NCI-H2171 treated with DMSO at 0.1 percent for 48 hours (cell line): Measurements from ENCODE around the gene TDRD15.
"Not testable (repeated sequence)": the region's sequence is repeated elsewhere in the genome, so short reads cannot be mapped to it uniquely, and the experiment has no call there.

Source experiments
- DNase-seq: peaks from one replicate; lab custom pipeline; 2025; lab: John Stamatoyannopoulos, UW

TDRD15 gene

DNA sequence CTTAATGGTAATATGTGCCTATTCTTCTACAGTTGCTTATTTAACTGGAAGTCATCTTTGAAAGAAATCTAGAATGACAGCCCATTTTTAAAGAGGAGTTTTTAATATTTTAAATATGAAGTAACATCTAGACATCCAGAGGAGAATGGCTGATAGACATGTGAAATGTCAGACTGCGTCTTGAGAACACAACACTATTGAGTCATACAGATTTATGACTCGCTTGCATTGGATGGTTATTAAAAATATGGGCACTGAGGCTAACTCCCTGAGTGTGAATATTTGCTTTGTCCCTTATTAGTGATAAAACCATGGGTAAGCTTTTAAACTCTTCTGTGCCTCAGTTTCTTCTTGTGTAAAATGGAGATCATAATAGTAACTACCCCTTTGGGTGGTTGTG, 22.9 kb downstream of the TDRD15 start:
- no peak for DNase-seq

GRCh38 chr2:21148718-21149117, 24.9 kb downstream of the TDRD15 start:
- DNase-seq: no peak

DNA sequence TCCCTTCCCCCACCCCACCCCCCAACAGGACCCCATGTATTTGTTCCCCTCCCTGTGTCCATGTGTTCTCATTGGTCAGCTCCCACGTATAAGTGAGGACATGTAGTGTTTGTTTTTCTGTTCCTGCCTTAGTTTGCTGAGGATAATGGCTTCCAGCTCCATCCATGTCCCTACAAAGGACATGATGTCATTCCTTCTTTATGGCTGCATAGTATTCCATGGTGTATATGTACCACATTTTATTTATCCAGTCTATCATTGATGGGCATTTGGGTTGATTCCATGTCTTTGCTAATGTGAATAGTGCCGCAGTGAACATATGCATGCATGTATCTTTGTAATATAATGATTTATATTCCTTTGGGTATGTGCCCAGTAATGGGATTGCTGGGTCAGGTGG, 27.5 kb downstream of the TDRD15 start:
- not testable (repeated sequence) for DNase-seq

DNA sequence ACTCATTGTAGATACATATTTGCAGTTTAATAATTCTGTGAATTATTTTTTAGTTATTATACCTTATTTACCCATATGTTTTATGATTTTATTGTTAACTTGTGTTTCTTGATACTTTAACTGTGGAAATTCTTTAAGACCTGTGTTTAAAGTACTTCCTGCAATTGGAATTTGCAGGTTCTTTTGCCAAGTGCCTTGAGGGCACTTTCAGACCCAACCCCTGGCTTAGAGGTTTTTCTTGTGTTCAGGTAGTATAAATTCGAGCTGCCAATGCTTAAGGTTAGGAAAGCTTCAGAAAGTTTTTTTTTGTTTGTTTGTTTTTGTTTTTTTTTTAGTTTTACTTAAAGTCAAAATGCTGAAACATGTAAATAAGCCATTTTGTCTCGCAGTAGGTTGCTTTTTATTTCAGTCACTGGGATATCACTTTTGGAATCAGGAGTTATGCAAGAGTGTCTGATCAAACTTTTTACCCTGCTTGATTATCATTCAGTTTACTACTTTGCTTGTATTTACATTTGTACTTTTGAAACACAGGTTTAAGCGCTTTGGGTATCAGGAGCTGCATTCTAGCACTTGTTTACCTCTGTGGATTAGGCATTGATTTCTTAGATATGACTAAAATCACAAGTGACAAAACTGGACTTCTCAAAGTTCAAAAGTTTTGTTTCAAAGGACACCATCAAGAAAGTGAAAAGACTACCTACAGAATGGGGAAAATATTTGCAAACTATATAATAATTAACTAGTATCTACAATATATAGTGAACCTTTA, 31.8 kb downstream of the TDRD15 start:
- no peak for DNase-seq

DNA sequence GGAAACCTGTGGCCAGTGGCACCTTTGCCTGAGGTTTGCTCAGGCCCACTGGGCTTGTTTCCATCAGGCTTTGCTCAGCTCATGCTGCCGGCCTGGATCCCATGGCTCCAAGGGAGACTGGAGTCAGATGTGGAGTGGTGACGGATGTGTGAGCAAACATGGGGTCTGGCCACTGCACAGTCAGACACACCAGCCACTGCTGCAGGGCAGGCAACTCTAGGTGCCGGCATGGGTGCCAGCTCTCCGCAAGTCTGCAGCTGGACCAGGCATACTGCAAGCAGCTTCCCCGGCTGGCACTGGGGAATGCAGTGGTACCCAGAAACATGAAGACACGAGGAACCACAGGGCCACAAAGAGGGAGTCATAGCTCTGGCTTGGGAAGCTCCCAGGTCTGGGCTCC, 37.4 kb downstream of the TDRD15 start:
- no peak for DNase-seq

- DNase-seq: no peak
Measured at GRCh38 chr2:21161832-21162614, 38.3 kb downstream of the TDRD15 start.

DNA sequence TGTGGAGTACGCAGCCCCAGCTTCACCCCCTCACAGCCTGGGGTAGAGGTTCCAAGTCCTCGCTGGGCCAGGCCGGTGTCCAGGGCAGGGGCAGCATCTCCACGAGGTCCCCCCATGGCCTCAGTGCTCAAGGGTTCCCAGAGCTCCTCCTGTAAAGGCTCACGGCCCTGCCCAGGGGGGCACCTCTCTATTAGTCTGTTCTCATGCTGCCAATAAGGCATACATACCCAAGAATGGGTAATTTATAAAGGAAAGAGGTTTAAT, 38.8 kb downstream of the TDRD15 start:
- DNase-seq: no peak

GRCh38 chr2:21163213-21163612, 39.4 kb downstream of the TDRD15 start:
- no peak for DNase-seq

DNA sequence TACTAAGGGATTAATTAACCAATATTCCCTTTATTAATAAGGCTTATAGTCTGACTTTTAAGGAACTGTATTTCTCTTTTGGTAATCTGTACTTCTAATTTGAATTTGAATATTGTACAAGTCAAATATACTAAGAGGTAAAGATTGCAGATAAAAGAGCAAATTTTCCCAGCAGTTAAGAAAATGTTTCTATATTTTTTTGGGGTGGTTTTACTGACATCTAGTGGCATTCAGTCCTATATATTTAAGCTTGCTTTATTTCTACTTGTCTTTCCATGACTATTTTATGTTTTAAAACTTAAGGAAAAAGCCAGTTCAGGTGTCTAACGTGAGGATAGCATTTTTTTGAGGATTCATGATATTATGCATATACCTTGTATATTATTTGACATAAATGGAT, 41.6 kb downstream of the TDRD15 start:
- peak; percentile 15 for DNase-seq

- DNase-seq: peak; percentile 59
Measured at GRCh38 chr2:21175895-21176646, 52.3 kb downstream of the TDRD15 start.

GRCh38 chr2:21181957-21182356, 58.2 kb downstream of the TDRD15 start:
- no peak for DNase-seq

DNA sequence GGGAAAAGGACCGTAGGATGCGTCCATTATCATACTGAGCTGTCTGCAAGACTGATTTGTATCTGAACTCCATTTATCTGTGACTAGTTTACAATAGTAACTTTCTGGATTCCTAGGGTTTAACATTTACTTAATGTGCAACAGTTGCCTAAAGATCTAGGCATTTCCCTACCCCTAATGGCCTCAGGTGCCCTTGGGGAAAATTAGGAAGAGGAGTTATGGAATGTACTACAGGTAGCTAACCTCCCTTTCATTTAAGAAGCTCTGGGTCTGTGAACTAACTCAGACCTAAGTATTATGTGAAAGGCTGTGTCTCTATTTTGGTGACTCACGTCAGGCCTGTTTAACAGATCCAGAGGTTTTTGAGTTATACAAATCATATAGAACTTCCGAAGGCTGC, 59.5 kb downstream of the TDRD15 start:
- no peak for DNase-seq

DNA sequence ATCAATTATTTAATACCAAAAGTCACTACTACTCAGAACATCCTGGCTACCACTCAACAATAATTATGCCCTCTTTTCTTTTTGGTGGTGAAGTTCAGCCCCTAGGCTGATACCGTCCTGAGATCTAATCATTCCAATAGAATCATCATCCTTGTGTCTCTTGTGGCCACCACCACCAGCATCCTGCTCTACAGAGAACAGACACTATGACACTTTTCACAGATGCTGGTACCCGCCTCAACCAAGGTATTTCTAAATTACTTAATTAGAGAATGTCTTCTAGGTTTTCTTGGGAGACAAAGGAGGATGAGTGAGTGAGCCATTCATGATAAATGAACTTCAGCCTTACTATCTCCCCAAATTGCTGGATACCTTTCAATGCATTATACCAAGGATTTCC, 60.0 kb downstream of the TDRD15 start:
- DNase-seq: no peak

DNA sequence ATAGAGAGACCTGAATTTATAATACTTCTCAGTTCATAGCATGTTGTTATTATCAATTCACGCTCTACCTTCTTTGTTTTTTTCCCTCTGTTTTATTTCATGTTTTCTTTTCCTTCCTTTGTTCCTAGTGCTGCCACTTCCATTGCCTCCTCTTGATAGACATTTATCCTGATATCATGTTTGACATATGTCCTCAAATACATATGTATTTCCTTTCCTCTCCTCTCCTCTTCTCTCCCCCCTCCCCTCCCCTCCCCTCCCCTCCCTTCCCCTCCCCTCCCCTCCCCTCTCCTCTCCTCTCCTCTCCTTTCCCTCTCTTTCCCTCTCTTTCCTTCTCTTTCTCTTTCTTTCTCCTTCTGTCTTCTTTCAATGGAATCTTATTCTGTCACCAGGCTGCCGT, 67.8 kb downstream of the TDRD15 start:
- no peak for DNase-seq
